RWPE2 (cell line): ENCODE results near the gene INTS2.
"Not testable (repeated sequence)": the region's sequence is repeated elsewhere in the genome, so short reads cannot be mapped to it uniquely, and the experiment has no call there.

Source experiments
- ATAC-seq: fragments of 200-7000 bp; cut with Tn5 transposase; 3 replicates; pipeline ENCODE4 v1.9.1; 2021; ENCODE audit warnings: low read depth
- DNase-seq: peaks from one replicate; pipeline ENCODE4 v3.0.0-alpha.2; 2020; ENCODE audit warnings: low spot score
- H3K27ac ChIP-seq: fragments of 450-650 bp; 2 replicates; pipeline ENCODE4 v1.5.1; 2017; ENCODE audit warnings: mild to moderate bottlenecking; ENCODE audit not compliant: poor library complexity, severe bottlenecking
- H3K27me3 ChIP-seq: fragments of 250-450 bp; sonication (Bioruptor Pico); 2 replicates; pipeline ENCODE4 v1.5.1; 2021; ENCODE audit warnings: mild to moderate bottlenecking, moderate library complexity; ENCODE audit not compliant: insufficient read depth, poor library complexity, severe bottlenecking
- H3K36me3 ChIP-seq: fragments of 250-450 bp; sonication (Bioruptor Pico); 2 replicates; pipeline ENCODE4 v1.5.1; 2020; ENCODE audit warnings: low read depth, mild to moderate bottlenecking, moderate library complexity
- H3K4me1 ChIP-seq: fragments of 250-450 bp; sonication (Bioruptor Pico); 2 replicates; pipeline ENCODE4 v1.5.1; 2021; ENCODE audit warnings: mild to moderate bottlenecking, moderate library complexity; ENCODE audit not compliant: insufficient read depth, poor library complexity, severe bottlenecking
- H3K4me3 ChIP-seq: fragments of 250-450 bp; sonication (Bioruptor Pico); 2 replicates; pipeline ENCODE4 v1.5.1; 2021; ENCODE audit warnings: mild to moderate bottlenecking, moderate library complexity; ENCODE audit not compliant: severe bottlenecking
- H3K9me3 ChIP-seq: fragments of 250-450 bp; sonication (Bioruptor Pico); 2 replicates; pipeline ENCODE4 v1.5.1; 2021; ENCODE audit warnings: mild to moderate bottlenecking, moderate library complexity; ENCODE audit not compliant: severe bottlenecking
- CTCF ChIP-seq: fragments of 450-650 bp; IDR thresholded peaks from one replicate; pipeline ENCODE4 v1.5.1; 2017; ENCODE audit warnings: mild to moderate bottlenecking, moderate library complexity; ENCODE audit not compliant: poor library complexity, severe bottlenecking

The INTS2 gene

GRCh38 chr17:61821655-61822054, 106.1 kb downstream of the INTS2 start:
- Histone ChIP-seq H3K27ac (no peak overlapping the region), H3K9me3 (no peaks in the 10 kb centered on the region), H3K27me3 (no peaks in the 10 kb centered on the region), H3K4me1 (no peaks in the 10 kb centered on the region), H3K4me3 (no peak overlapping the region), H3K36me3 (peaks cover 47% of the 10 kb centered on the region)
- ATAC-seq (no peak), DNase-seq (no peak)
- TF ChIP-seq CTCF, result no peak

GRCh38 chr17:61819265-61819664, 108.5 kb downstream of the INTS2 start:
- DNase-seq, H3K4me3 ChIP-seq, H3K27me3 ChIP-seq, H3K27ac ChIP-seq, H3K9me3 ChIP-seq, H3K4me1 ChIP-seq, ATAC-seq: not testable (repeated sequence)
- H3K36me3 ChIP-seq, result peaks cover 54% of the 10 kb centered on the region

- Histone ChIP-seq H3K4me1 (no peaks in the 10 kb centered on the region), H3K27ac (no peak overlapping the region), H3K4me3 (no peak overlapping the region), H3K9me3 (no peaks in the 10 kb centered on the region), H3K36me3 (peaks cover 58% of the 10 kb centered on the region), H3K27me3 (no peaks in the 10 kb centered on the region)
- no peak for TF ChIP-seq CTCF
- DNase-seq (no peak), ATAC-seq (no peak)
Measured at GRCh38 chr17:61818225-61818624, 109.6 kb downstream of the INTS2 start.

- no peaks in the 10 kb centered on the region for H3K9me3 ChIP-seq
- no peak overlapping the region for H3K27ac ChIP-seq
- no peaks in the 10 kb centered on the region for H3K4me1 ChIP-seq
- DNase-seq (no peak), ATAC-seq (no peak)
- H3K4me3 ChIP-seq, result no peak overlapping the region
- H3K27me3 ChIP-seq, result no peaks in the 10 kb centered on the region
- H3K36me3 ChIP-seq, result peaks cover 56% of the 10 kb centered on the region
- TF ChIP-seq CTCF, result no peak
Measured at GRCh38 chr17:61817452-61817851, 110.3 kb downstream of the INTS2 start.

- H3K4me1 ChIP-seq, result no peaks in the 10 kb centered on the region
- no peak for TF ChIP-seq CTCF
- no peaks in the 10 kb centered on the region for H3K27me3 ChIP-seq
- ATAC-seq (no peak), DNase-seq (no peak)
- H3K27ac ChIP-seq, result no peak overlapping the region
- no peak overlapping the region for H3K4me3 ChIP-seq
- peaks cover 49% of the 10 kb centered on the region for H3K36me3 ChIP-seq
- H3K9me3 ChIP-seq, result no peaks in the 10 kb centered on the region
Measured at GRCh38 chr17:61816538-61816937, 111.2 kb downstream of the INTS2 start.
